22Rv1 (cell line): ENCODE data around the gene RBM15B.

Source experiments
- ZFX ChIP-seq: fragments of 450-650 bp; IDR thresholded peaks from 2 replicates; pipeline ENCODE4 v1.6.1; 2017; ENCODE audit warnings: antibody characterized with exemption, borderline replicate concordance
- TF ChIP-seq, protein P1 (sequence below): fragments of 450-650 bp; IDR thresholded peaks from 2 replicates; pipeline ENCODE4 v1.5.1; 2017; ENCODE audit warnings: mild to moderate bottlenecking

DNA sequence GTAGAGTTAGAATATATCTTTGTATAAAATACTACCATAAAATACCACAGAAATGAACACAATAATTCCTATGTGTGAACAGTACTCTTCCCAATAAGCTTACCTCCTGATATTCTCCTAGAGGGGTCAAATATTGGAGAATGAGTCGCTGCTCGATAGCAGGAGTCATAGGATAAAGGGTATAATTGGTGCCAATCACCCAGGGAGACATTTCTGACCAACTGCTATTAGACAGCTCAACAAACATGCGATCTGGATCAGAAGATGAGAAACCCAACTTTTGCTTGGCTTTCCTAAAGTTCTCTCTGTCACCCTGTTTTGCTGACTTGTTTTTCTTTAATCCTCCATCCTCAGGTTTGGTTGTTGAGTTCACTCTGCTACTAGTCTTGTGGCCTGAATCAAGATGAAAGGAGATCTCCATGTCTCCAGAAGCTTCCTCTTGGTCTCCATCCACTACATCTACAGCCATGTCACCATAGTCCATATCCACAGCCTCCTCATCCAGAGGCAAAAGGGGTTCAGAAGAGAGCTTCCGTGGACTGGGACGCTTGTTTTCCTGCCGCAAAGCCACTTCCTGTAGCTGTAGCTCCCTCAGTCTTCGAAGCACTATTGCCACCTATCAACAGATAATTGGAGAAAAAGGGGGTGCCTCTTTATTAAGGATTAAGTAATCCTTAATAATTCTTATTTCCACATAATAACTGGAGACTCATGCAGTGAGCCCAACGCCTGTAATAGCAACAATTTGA is 50.4 kb downstream of the RBM15B start:
- TF ChIP-seq, protein P1, sequence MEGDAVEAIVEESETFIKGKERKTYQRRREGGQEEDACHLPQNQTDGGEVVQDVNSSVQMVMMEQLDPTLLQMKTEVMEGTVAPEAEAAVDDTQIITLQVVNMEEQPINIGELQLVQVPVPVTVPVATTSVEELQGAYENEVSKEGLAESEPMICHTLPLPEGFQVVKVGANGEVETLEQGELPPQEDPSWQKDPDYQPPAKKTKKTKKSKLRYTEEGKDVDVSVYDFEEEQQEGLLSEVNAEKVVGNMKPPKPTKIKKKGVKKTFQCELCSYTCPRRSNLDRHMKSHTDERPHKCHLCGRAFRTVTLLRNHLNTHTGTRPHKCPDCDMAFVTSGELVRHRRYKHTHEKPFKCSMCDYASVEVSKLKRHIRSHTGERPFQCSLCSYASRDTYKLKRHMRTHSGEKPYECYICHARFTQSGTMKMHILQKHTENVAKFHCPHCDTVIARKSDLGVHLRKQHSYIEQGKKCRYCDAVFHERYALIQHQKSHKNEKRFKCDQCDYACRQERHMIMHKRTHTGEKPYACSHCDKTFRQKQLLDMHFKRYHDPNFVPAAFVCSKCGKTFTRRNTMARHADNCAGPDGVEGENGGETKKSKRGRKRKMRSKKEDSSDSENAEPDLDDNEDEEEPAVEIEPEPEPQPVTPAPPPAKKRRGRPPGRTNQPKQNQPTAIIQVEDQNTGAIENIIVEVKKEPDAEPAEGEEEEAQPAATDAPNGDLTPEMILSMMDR: no peak
- no peak for TF ChIP-seq ZFX
